ENCODE results near the gene PPT1.

PPT1 gene

DNA sequence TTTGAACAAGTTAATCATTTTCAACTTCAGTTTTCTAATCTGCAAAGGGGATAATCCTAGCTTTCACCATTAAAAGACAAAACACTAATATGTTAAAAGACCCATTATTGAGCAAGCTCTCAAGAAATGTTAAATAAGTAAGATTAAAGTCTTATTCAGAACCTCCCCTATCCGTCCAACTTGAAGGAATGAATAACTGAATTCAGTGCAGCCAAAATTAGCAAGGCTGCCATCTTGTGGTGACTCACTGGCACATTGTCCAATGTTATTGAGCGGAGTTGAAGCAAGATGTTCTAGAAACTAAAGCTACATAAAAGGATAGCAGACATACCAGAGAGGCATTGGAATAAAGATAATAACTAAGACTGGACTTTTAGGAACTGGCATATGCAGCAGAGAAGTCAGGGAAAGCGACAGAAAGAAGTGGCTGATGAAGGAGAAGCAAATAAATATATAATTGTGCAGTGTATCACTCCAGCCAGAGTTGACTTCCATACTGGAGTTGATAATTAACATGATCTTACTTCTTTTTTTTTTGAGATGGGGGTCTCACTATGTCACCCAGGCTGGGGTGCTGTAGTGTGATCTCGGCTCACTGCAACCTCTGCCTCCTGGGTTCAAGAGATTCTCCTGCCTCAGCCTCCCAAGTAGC is 64.7 kb downstream of the PPT1 start:
- FAIRE-seq (no peak), DNase-seq (ENCODE audit: low spot score) (peak; percentile 70)

DNA sequence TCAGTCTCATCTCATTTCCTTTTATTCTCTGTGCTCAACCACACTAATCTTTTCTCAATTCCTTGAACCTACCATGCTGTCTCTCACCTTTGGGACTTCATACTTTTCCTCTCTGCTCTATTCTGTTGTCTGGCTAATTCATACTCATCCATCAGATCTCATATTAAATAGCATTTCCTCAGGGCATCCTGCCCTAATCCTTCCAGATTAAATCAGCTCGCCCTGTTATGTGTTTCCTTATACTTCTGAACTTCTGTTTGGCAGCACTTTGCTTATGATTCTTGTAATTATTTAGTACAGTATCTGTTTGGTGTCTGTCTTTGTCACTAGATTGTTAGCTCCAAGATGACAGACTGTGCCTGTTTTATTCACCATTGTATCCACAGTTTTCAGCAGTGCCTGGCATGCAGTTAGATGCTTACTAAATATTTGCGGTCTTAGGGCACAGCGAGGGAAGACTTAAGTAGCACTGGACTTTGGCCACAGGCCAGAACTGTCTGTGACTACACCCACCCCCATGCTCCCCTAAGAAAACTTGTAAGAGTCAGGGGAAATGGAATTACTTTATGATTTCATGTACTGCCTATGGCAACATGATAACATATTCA is 66.4 kb downstream of the PPT1 start:
- DNase-seq (ENCODE audit: low spot score) (peak; percentile 67), FAIRE-seq (no peak)

DNA sequence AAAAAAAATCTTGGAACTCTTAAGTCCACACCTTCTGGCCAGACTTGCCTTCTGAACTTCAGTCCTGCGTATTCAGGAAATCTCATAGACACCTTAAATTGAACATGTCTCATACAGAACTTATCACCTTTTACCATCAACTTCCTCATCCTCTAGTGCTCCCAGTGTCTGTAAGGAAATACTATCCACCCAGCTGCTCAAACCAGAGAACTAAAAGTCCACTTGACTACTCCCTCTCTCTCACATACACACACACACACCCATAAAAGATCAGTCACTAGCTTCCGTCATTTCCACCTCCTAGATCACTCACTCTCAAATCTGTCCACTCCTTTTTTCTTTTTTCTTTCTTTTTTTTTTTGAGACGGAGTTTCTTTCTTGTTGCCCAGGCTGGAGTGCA is 67.4 kb downstream of the PPT1 start:
- FAIRE-seq: no peak
- DNase-seq (ENCODE audit: low spot score): no peak

DNA sequence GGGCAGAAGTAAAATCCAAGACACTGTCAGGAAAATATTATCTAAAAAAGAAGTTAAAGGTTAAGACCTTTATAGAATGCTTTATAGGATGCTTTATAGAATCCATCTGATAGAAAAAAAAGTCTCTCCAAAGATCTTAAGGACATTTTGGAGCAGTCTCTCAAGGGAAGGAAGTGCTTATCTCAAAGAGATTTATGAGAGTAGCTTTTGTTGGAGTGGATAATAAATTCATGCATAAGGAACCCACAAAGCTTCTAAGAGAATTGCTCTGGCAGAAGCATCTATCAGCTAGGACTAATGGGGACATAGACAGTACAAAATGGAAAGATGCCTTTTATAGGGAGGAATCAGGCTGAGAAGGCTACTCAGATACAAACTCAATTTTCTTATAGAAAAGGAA is 69.4 kb downstream of the PPT1 start:
- FAIRE-seq: no peak

DNA sequence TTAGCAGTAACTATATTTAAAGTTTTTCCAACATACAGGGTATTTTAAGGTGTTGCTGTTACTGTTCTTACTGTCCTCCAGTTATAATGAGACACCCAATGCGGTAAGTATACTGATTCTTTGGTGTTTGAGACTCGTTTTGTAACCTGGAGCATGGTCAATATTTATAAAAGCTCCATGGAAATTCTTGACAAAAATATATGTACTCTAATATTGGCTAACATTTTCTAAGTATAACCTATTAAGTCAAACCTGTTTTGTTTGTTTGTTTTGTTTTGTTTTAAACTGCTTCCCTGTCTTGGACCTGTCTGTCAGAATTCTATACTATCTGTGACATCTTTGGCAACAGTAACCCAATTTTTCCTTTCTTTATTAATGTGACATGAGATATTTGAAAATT is 72.4 kb downstream of the PPT1 start:
- DNase-seq (ENCODE audit: low spot score) (no peak), FAIRE-seq (no peak)

More for the DNA sequence above, 69.4 kb downstream of the PPT1 start:
- no peak for DNase-seq (ENCODE audit: low spot score)

DNA sequence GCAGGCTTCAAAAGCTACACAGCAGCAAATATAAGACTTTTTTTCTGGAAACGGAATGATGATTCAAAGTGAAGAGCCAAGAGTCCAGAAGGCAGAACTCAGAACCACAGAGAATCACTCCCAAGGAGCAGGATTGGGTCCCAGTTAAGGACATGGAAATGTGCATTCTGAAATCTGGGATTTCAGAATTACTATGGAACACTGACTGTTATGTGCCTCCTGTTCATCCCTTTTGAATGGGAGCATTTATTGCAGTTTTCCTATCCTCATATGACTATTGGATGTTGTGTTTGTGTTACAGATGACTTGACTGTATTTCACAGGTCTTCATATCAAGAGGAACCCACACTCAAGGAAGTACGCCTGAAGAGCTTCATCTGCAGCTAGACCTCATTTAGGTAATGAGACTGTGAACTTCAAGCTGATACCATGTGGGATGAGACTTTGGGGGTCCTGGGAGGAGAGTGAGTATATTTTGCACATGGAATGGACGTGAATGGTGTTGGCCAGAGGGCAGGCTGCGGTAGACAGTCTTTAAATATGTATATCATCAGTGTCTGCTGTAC is 73.6 kb downstream of the PPT1 start:
- FAIRE-seq (no peak), DNase-seq (ENCODE audit: low spot score) (no peak)

Data from urothelium cell line (cell line).